ENCODE data around the gene PDLIM3. TPM values are rescaled to one million over a fixed set of nuclear protein-coding genes. Genes with fewer than 3 reads are reported as not detected.
A peak's percentile ranks its signal among the peaks of the same experiment; 100 is the strongest.

The PDLIM3 gene
- total and polyA plus RNA-seq, 9 of the 15 experiments (the other 6 are each of a cell fraction or from before 2014, with no cell fraction given), result 0.06 TPM; not detected in 8

- TF ChIP-seq CXXC5 (CRISPR knock-in tag; IDR thresholded peaks at IDR 0.05), result 0 out of 2 replicates have a peak, but pooled peaks have one; percentile 8
- no peak for TF ChIP-seq E4F1 (CRISPR knock-in tag; IDR thresholded peaks at IDR 0.05; ENCODE audit: borderline replicate concordance)
- no peak for TF ChIP-seq ELF4 (CRISPR knock-in tag; IDR thresholded peaks at IDR 0.05)
- no peak for TF ChIP-seq CGGBP1 (CRISPR knock-in tag; IDR thresholded peaks at IDR 0.05)
- peak; percentile 43; the same call in 1 of the 2 replicates for TF ChIP-seq ELF1 (tag; IDR thresholded peaks at IDR 0.05)
- TF ChIP-seq ILF3 (IDR thresholded peaks at IDR 0.05; ENCODE audit: borderline replicate concordance), result no peak
- TF ChIP-seq L3MBTL2 (IDR thresholded peaks at IDR 0.05), result peak; percentile 71
- TF ChIP-seq GABPB2 (CRISPR knock-in tag; conservative IDR thresholded peaks at IDR 0.05), result no peak
- peak; percentile 95 for TF ChIP-seq MAFG (tag; conservative IDR thresholded peaks at IDR 0.05)
- peak; percentile 48; the same call in 1 of the 2 replicates for TF ChIP-seq EP300 (IDR thresholded peaks at IDR 0.05; ENCODE audit: low read length)
- 0 out of 2 replicates have a peak, but pooled peaks have one; percentile 20 for TF ChIP-seq HIVEP1 (CRISPR knock-in tag; IDR thresholded peaks at IDR 0.05)
- no peak for TF ChIP-seq ELF2 (CRISPR knock-in tag; IDR thresholded peaks at IDR 0.05)
- 0 out of 2 replicates have a peak, but pooled peaks have one; percentile 37 for TF ChIP-seq HDAC8 (tag; IDR thresholded peaks at IDR 0.05)
- TF ChIP-seq NR2C2 (CRISPR knock-in tag; IDR thresholded peaks at IDR 0.05), result no peak
- peak; percentile 34; the same call in 1 of the 2 replicates for TF ChIP-seq NR2C2 (tag; IDR thresholded peaks at IDR 0.05)
- no peak for TF ChIP-seq NR2C1 (IDR thresholded peaks at IDR 0.05)
- TF ChIP-seq NR2C1 (tag; IDR thresholded peaks at IDR 0.05), result 0 out of 2 replicates have a peak, but pooled peaks have one; percentile 25
- peak in 1 of 2 experiments; percentile 44 for TF ChIP-seq E2F6 (IDR thresholded peaks at IDR 0.05; ENCODE audit: borderline replicate concordance in 1 of 2, extremely low read depth in 1 of 2, insufficient read depth in 1 of 2, insufficient read length in 1 of 2, low read depth in 1 of 2, low read length in 1 of 2, poor library complexity in 1 of 2, severe bottlenecking in 1 of 2)
- peak in 1 of 3 experiments; percentile 15 for TF ChIP-seq YY1 (IDR thresholded peaks at IDR 0.05; ENCODE audit: borderline replicate concordance in 1 of 3, control insufficient read depth in 1 of 3, extremely low read depth in 1 of 3, insufficient read depth in 3 of 3, insufficient read length in 1 of 3, insufficient replicate concordance in 2 of 3, low read depth in 1 of 3, low read length in 2 of 3)
- peak; percentile 71 for TF ChIP-seq DPF2 (IDR thresholded peaks at IDR 0.05)
- no peak for TF ChIP-seq RBM17 (IDR thresholded peaks at IDR 0.05; ENCODE audit: borderline replicate concordance, low read depth, low read length)
- TF ChIP-seq NFYB (IDR thresholded peaks at IDR 0.05; ENCODE audit: extremely low read depth, insufficient read length), result peak; percentile 38
- peak; percentile 68 for TF ChIP-seq ARID1B (IDR thresholded peaks at IDR 0.05)
- TF ChIP-seq PKNOX1 (IDR thresholded peaks at IDR 0.05), result 0 out of 2 replicates have a peak, but pooled peaks have one; percentile 28
- TF ChIP-seq ZNF316 (IDR thresholded peaks at IDR 0.05), result peak; percentile 99
These were observed 38.4 kb upstream of the PDLIM3 start (continued) for GRCh38 chr4:185573651-185574199.

Data from K562 (cell line).